Measurements from ENCODE around the gene NEK6. TPM values are rescaled to one million over a fixed set of nuclear protein-coding genes. Genes with fewer than 3 reads are reported as not detected.

NEK6 gene
- total and polyA plus RNA-seq, 10 of the 15 experiments (the other 5 are each of a cell fraction or from before 2014, with no cell fraction given): 31.3 to 161 (median 89.2) TPM

- TF ChIP-seq NKRF (conservative IDR thresholded peaks at IDR 0.05) (no peak), BCL11A (IDR thresholded peaks at IDR 0.05; ENCODE audit: low read depth, low read length) (0 out of 2 replicates have a peak, but pooled peaks have one; percentile 33), EP300 (IDR thresholded peaks at IDR 0.05; ENCODE audit: borderline replicate concordance in 1 of 2, control insufficient read depth in 1 of 2, low read depth in 2 of 2, low read length in 2 of 2) (peak; percentile 55 to 81; a peak in 2 of 4 replicates), POU2F2 (IDR thresholded peaks at IDR 0.05; ENCODE audit: borderline replicate concordance, low read depth, low read length) (peak; percentile 83; the same call in 2 of the 3 replicates), JUNB (IDR thresholded peaks at IDR 0.05) (peak; percentile 65), NR2C1 (IDR thresholded peaks at IDR 0.05) (no peak), EGR1 (IDR thresholded peaks at IDR 0.05; ENCODE audit: borderline replicate concordance in 1 of 2, low read depth in 2 of 2, low read length in 2 of 2) (0 out of 3 replicates have a peak, but pooled peaks of 1 of the 2 experiments have one; percentile 30), EED (IDR thresholded peaks at IDR 0.05; ENCODE audit: low read depth) (peak; percentile 50; the same call in 1 of the 2 replicates), CHD2 (IDR thresholded peaks at IDR 0.05; ENCODE audit: borderline replicate concordance, low read depth, low read length) (0 out of 2 replicates have a peak, but pooled peaks have one; percentile 44), CEBPB (IDR thresholded peaks at IDR 0.05; ENCODE audit: borderline replicate concordance in 1 of 2, low read depth in 2 of 2, low read length in 2 of 2) (no peak), POLR2AphosphoS2 (IDR thresholded peaks at IDR 0.05; ENCODE audit: low read depth, low read length) (no peak), TBL1XR1 (IDR thresholded peaks at IDR 0.05; ENCODE audit: low read depth, low read length) (peak; percentile 39; the same call in 1 of the 2 replicates), ZNF384 (IDR thresholded peaks at IDR 0.05; ENCODE audit: borderline replicate concordance, low read depth, low read length) (peak; percentile 85)
These were observed 47.1 kb upstream of the NEK6 start (continued) for GRCh38 chr9:124210697-124211096.

Measured in GM12878 (cell line).